Activated naive CD4-positive, alpha-beta T cell treated with anti-CD3 and anti-CD28 coated beads for 36 hours (primary cell): ENCODE results near the gene ZNF814. TPM values are rescaled to one million over a fixed set of nuclear protein-coding genes. Genes with fewer than 3 reads are reported as not detected.
"Not testable (repeated sequence)": the region's sequence is repeated elsewhere in the genome, so short reads cannot be mapped to it uniquely, and the experiment has no call there.

Experiments used
- CTCF ChIA-PET: fragments of 350-600 bp; sonication (Branson Sonifier 250); formaldehyde crosslinking; loops from one replicate; lab custom pipeline; 2021; ENCODE audit warnings: antibody characterized with exemption; lab: Charles Lee
- DNase-seq: peaks from one replicate; pipeline ENCODE4 v3.0.0-alpha.2; 2020
- H3K27ac Mint-ChIP-seq: one replicate; pipeline ENCODE4 v1.8.0; 2021; ENCODE audit warnings: mild to moderate bottlenecking, mixed read lengths
- H3K27me3 Mint-ChIP-seq: one replicate; pipeline ENCODE4 v1.8.0; 2021; ENCODE audit warnings: low read depth, mixed read lengths
- H3K36me3 Mint-ChIP-seq: one replicate; pipeline ENCODE4 v1.8.0; 2021; ENCODE audit warnings: low read depth, mixed read lengths
- H3K4me1 Mint-ChIP-seq: one replicate; pipeline ENCODE4 v1.8.0; 2021; ENCODE audit warnings: low read depth, mixed read lengths
- H3K4me3 Mint-ChIP-seq: one replicate; pipeline ENCODE4 v1.8.0; 2021; ENCODE audit warnings: mild to moderate bottlenecking, moderate library complexity, mixed read lengths
- H3K9me3 Mint-ChIP-seq: one replicate; pipeline ENCODE4 v1.8.0; 2021; ENCODE audit warnings: mixed read lengths
- intact Hi-C: fragments of 100-400 bp; cut with micrococcal nuclease; formaldehyde crosslinking; loops from one replicate; pipeline ENCODE4 v1.15.1; 2023
- total RNA-seq, 2 experiments: library from RNA; stranded (reverse); gene quantifications; one replicate each; pipeline ENCODE4 v1.2.3, GENCODE V29; 2021

ZNF814 gene
- total RNA-seq, 2 experiments from 2014 or later = 12.7 to 13.3 TPM

- CTCF ChIA-PET, intact Hi-C loops, H3K4me3 Mint-ChIP-seq, H3K27ac Mint-ChIP-seq, DNase-seq, H3K27me3 Mint-ChIP-seq, H3K9me3 Mint-ChIP-seq: not testable (repeated sequence)
- H3K36me3 Mint-ChIP-seq = peaks cover 59% of the 10 kb centered on the region
- peaks cover 52% of the 10 kb centered on the region for H3K4me1 Mint-ChIP-seq
Measured at GRCh38 chr19:57823155-57823554, 65.7 kb downstream of the ZNF814 start.

- intact Hi-C loops, H3K27me3 Mint-ChIP-seq, DNase-seq, CTCF ChIA-PET, H3K27ac Mint-ChIP-seq, H3K9me3 Mint-ChIP-seq: not testable (repeated sequence)
- Mint-ChIP-seq H3K4me1 (peaks cover 47% of the 10 kb centered on the region), H3K36me3 (peaks cover 49% of the 10 kb centered on the region), H3K4me3 (peak overlapping the region; percentile 99)
Measured at GRCh38 chr19:57821501-57821900, 67.3 kb downstream of the ZNF814 start.

- H3K27ac Mint-ChIP-seq, DNase-seq, intact Hi-C loops, H3K27me3 Mint-ChIP-seq, H3K9me3 Mint-ChIP-seq: not testable (repeated sequence)
- Mint-ChIP-seq H3K4me3 (peak overlapping the region; percentile 99), H3K36me3 (peaks cover 45% of the 10 kb centered on the region), H3K4me1 (peaks cover 46% of the 10 kb centered on the region)
- CTCF ChIA-PET = interaction anchor here (1.3 kb wide), 1 partner anchor 9 kb away, joined by 3 read pairs; the partner anchor contains the start of gene ZNF587B
Measured at GRCh38 chr19:57821095-57821494, 67.7 kb downstream of the ZNF814 start.

- CTCF ChIA-PET = interaction anchor here (0.6 to 1.3 kb wide), 3 partner anchors 10 to 87 kb away, joined by 3 to 5 read pairs (median 3); partner anchors contain the start of gene ZNF587B
- DNase-seq = no peak
- intact Hi-C loops = no loop called here
- Mint-ChIP-seq H3K36me3 (peaks cover 41% of the 10 kb centered on the region), H3K4me3 (peak overlapping the region; percentile 99), H3K4me1 (peaks cover 44% of the 10 kb centered on the region), H3K27ac (peak overlapping the region; percentile 96), H3K27me3 (no peaks in the 10 kb centered on the region), H3K9me3 (no peaks in the 10 kb centered on the region)
Measured at GRCh38 chr19:57820599-57820998, 68.2 kb downstream of the ZNF814 start.

- H3K27me3 Mint-ChIP-seq = no peaks in the 10 kb centered on the region
- H3K36me3 Mint-ChIP-seq = peaks cover 36% of the 10 kb centered on the region
- intact Hi-C loops = loop anchor here (1.0 to 10.0 kb wide), 3 partner anchors 30 to 335 kb away; partner anchors contain the start of genes ZNF329, ZNF587 and ZNF671
- CTCF ChIA-PET = interaction anchor here (0.6 to 1.0 kb wide), 3 partner anchors 14 to 85 kb away, joined by 3 read pairs; no protein-coding TSS in a partner anchor
- H3K27ac Mint-ChIP-seq = peak overlapping the region; percentile 96
- no peaks in the 10 kb centered on the region for H3K9me3 Mint-ChIP-seq
- peak overlapping the region; percentile 99 for H3K4me3 Mint-ChIP-seq
- DNase-seq = peak; percentile 89
- peaks cover 50% of the 10 kb centered on the region for H3K4me1 Mint-ChIP-seq
Measured at GRCh38 chr19:57819475-57820148, 69.2 kb downstream of the ZNF814 start.

GRCh38 chr19:57818378-57818777 is 70.5 kb downstream of the ZNF814 start:
- no peak for DNase-seq
- Mint-ChIP-seq H3K36me3 (peaks cover 27% of the 10 kb centered on the region), H3K4me3 (peak overlapping the region; percentile 99), H3K9me3 (no peaks in the 10 kb centered on the region), H3K27me3 (no peaks in the 10 kb centered on the region), H3K4me1 (peaks cover 45% of the 10 kb centered on the region), H3K27ac (no peak overlapping the region)
- intact Hi-C loops = loop anchor here (5.0 to 10.0 kb wide), 2 partner anchors 91 to 336 kb away; partner anchors contain the start of genes ZNF329 and ZNF671
- CTCF ChIA-PET = interaction anchor here (0.6 to 1.0 kb wide), 3 partner anchors 13 to 1712 kb away, joined by 3 read pairs; no protein-coding TSS in a partner anchor

- DNase-seq = no peak
- no peaks in the 10 kb centered on the region for H3K27me3 Mint-ChIP-seq
- no peak overlapping the region for H3K4me3 Mint-ChIP-seq
- intact Hi-C loops = loop anchor here (5.0 to 10.0 kb wide), 2 partner anchors 91 to 337 kb away; partner anchors contain the start of genes ZNF329 and ZNF671
- H3K36me3 Mint-ChIP-seq = peaks cover 24% of the 10 kb centered on the region
- no peak overlapping the region for H3K27ac Mint-ChIP-seq
- peaks cover 46% of the 10 kb centered on the region for H3K4me1 Mint-ChIP-seq
- no peaks in the 10 kb centered on the region for H3K9me3 Mint-ChIP-seq
- CTCF ChIA-PET = interaction anchor here (0.6 to 0.7 kb wide), 2 partner anchors 97 to 1712 kb away, joined by 3 read pairs; no protein-coding TSS in a partner anchor
Measured at GRCh38 chr19:57817976-57818375, 70.9 kb downstream of the ZNF814 start.

- H3K27me3 Mint-ChIP-seq = no peaks in the 10 kb centered on the region
- DNase-seq = no peak
- no peak overlapping the region for H3K27ac Mint-ChIP-seq
- H3K36me3 Mint-ChIP-seq = peaks cover 20% of the 10 kb centered on the region
- peaks cover 49% of the 10 kb centered on the region for H3K4me1 Mint-ChIP-seq
- CTCF ChIA-PET = no interaction called here
- no peak overlapping the region for H3K4me3 Mint-ChIP-seq
- intact Hi-C loops = loop anchor here (5.0 to 10.0 kb wide), 2 partner anchors 89 to 338 kb away; partner anchors contain the start of genes ZNF329 and ZNF671
- no peaks in the 10 kb centered on the region for H3K9me3 Mint-ChIP-seq
Measured at GRCh38 chr19:57816652-57817051, 72.2 kb downstream of the ZNF814 start.

- CTCF ChIA-PET = interaction anchor here (1.0 kb wide), 1 partner anchor 13 kb away, joined by 4 read pairs; no protein-coding TSS in a partner anchor
- Mint-ChIP-seq H3K36me3 (peaks cover 17% of the 10 kb centered on the region), H3K27ac (peak overlapping the region; percentile 85), H3K4me3 (peak overlapping the region; percentile 88), H3K9me3 (no peaks in the 10 kb centered on the region), H3K27me3 (no peaks in the 10 kb centered on the region), H3K4me1 (peaks cover 41% of the 10 kb centered on the region)
- no peak for DNase-seq
- intact Hi-C loops = loop anchor here (1.0 to 10.0 kb wide), 3 partner anchors 46 to 339 kb away; partner anchors contain the start of genes ZNF329, ZNF586 and ZNF671
Measured at GRCh38 chr19:57815247-57816075, 73.4 kb downstream of the ZNF814 start.

- intact Hi-C loops = loop anchor here (1.0 to 10.0 kb wide), 5 partner anchors 45 to 408 kb away; partner anchors contain the start of genes ZNF329, ZNF586, ZNF671 and ZNF776
- no peaks in the 10 kb centered on the region for H3K27me3 Mint-ChIP-seq
- peaks cover 13% of the 10 kb centered on the region for H3K36me3 Mint-ChIP-seq
- peak within 1 kb of the TSS; percentile 88 for H3K4me3 Mint-ChIP-seq
- CTCF ChIA-PET = interaction anchor here (1.0 kb wide), 1 partner anchor 13 kb away, joined by 4 read pairs; no protein-coding TSS in a partner anchor
- H3K9me3 Mint-ChIP-seq = no peaks in the 10 kb centered on the region
- DNase-seq = peak; percentile 83
- H3K4me1 Mint-ChIP-seq = peaks cover 37% of the 10 kb centered on the region
- peak within 1 kb of the TSS; percentile 85 for H3K27ac Mint-ChIP-seq
Measured at GRCh38 chr19:57814505-57815246, 74.2 kb downstream of the ZNF814 start, which contains the start of gene ZNF552. TSS of gene ZNF552 (minus strand) at chr19:57814913. CDS start at chr19:57814743, 170 bp downstream.

- DNase-seq = no peak
- no peaks in the 10 kb centered on the region for H3K9me3 Mint-ChIP-seq
- intact Hi-C loops = loop anchor here (1.0 to 10.0 kb wide), 3 partner anchors 68 to 408 kb away; partner anchors contain the start of genes ZNF329 and ZNF776
Measured at GRCh38 chr19:57813919-57814504, 74.8 kb downstream of the ZNF814 start.

More at GRCh38 chr19:57813919-57814504, 74.8 kb downstream of the ZNF814 start:
- Mint-ChIP-seq H3K27me3 (no peaks in the 10 kb centered on the region), H3K4me3 (peak overlapping the region; percentile 88), H3K36me3 (peaks cover 14% of the 10 kb centered on the region), H3K4me1 (peaks cover 37% of the 10 kb centered on the region), H3K27ac (peak overlapping the region; percentile 85)
- CTCF ChIA-PET = no interaction called here
